Liver (tissue), 3 donors: ENCODE data around the gene FAT1.

Experiments used
- CTCF ChIP-seq: fragments of 150-350 bp; IDR thresholded peaks from 2 replicates; pipeline ENCODE4 v1.5.1; 2017; ENCODE audit warnings: improper control_type of control experiment, low read depth, low read length; ENCODE audit not compliant: missing input control
- RAD21 ChIP-seq, 2 donors: IDR thresholded peaks; 2 replicates each; pipeline ENCODE4 v1.6.1; 2016; ENCODE audit warnings: antibody characterized with exemption in 2 of 2, mild to moderate bottlenecking in 2 of 2
- YY1 ChIP-seq: IDR thresholded peaks from 2 replicates; pipeline ENCODE4 v1.6.1; 2016; ENCODE audit warnings: antibody characterized with exemption, mild to moderate bottlenecking
- donor health status: healthy.
- donor health status: healthy.

GRCh38 chr4:186630128-186630527 is 93.5 kb downstream of the FAT1 start:
- TF ChIP-seq CTCF (no peak), YY1 (no peak), RAD21 (IDR thresholded peaks at IDR 0.05) (no peak)
